HEK293 (cell line): ENCODE data around the gene TM4SF5.

Experiments
- CTCF ChIA-PET: fragments of 350-600 bp; formaldehyde crosslinking; extraction: SDS; loops from one replicate; lab custom pipeline; 2021; ENCODE audit warnings: antibody characterized with exemption; lab: Yijun Ruan, JAX
- POLR2A ChIA-PET: fragments of 300-600 bp; formaldehyde crosslinking; extraction: SDS; loops from one replicate; lab custom pipeline; 2020; ENCODE audit warnings: antibody characterized with exemption, inconsistent platforms; lab: Yijun Ruan, JAX
- H3K27ac ChIP-seq: fragments of 200-500 bp; sonication (Bioruptor generic); 2 replicates; pipeline ENCODE4 v1.5.1; 2014; ENCODE audit warnings: low read depth, low read length, control low read depth, inconsistent platforms; ENCODE audit errors: extremely low read depth
- H3K36me3 ChIP-seq, 2 experiments: fragments of 200-500 bp in 1 of 2; sonication (Bioruptor generic) in 1 of 2; 1 replicate in 1 of 2; 2 replicates in 1 of 2; pipeline ENCODE4 v1.5.1; 2014 to 2017; ENCODE audit warnings: inconsistent platforms in 2 of 2, low read length in 2 of 2; ENCODE audit not compliant: control insufficient read depth in 2 of 2, insufficient read depth in 1 of 2
- H3K4me1 ChIP-seq: fragments of 200-500 bp; sonication (Bioruptor generic); 2 replicates; pipeline ENCODE4 v1.5.1; 2014; ENCODE audit warnings: mild to moderate bottlenecking, low read length, inconsistent platforms; ENCODE audit not compliant: control insufficient read depth, insufficient read depth
- H3K4me3 ChIP-seq: 2 replicates; pipeline ENCODE4 v1.5.1; 2011; ENCODE audit warnings: low read depth, mild to moderate bottlenecking, control low read depth, low read length, moderate library complexity
- H3K9me3 ChIP-seq: fragments of 200-500 bp; sonication (Bioruptor generic); 2 replicates; pipeline ENCODE4 v1.5.1; 2014; ENCODE audit warnings: low read depth, low read length, inconsistent platforms; ENCODE audit not compliant: control insufficient read depth, insufficient read depth
- AEBP2 ChIP-seq: fragments of 450-650 bp; formaldehyde crosslinking; IDR thresholded peaks from 2 replicates; pipeline ENCODE4 v1.5.1; 2016; ENCODE audit warnings: missing biosample characterization, missing genetic modification characterization, borderline replicate concordance
- CTCF ChIP-seq: fragments of 450-650 bp; formaldehyde crosslinking; IDR thresholded peaks from 2 replicates; pipeline ENCODE4 v1.5.1; 2016; ENCODE audit warnings: missing biosample characterization, missing genetic modification characterization
- GLI2 ChIP-seq: fragments of 450-650 bp; formaldehyde crosslinking; IDR thresholded peaks from 2 replicates; pipeline ENCODE4; 2017; ENCODE audit warnings: missing biosample characterization, missing genetic modification characterization, low read depth, borderline replicate concordance
- KLF8 ChIP-seq: fragments of 450-650 bp; formaldehyde crosslinking; IDR thresholded peaks from 2 replicates; pipeline ENCODE4 v1.5.1; 2016; ENCODE audit warnings: missing biosample characterization, missing genetic modification characterization
- PRDM10 ChIP-seq: fragments of 450-650 bp; formaldehyde crosslinking; IDR thresholded peaks from 2 replicates; pipeline ENCODE4 v1.5.1; 2016; ENCODE audit warnings: missing biosample characterization, missing genetic modification characterization
- SP7 ChIP-seq: fragments of 450-650 bp; formaldehyde crosslinking; IDR thresholded peaks from 2 replicates; pipeline ENCODE4 v1.5.1; 2016; ENCODE audit warnings: missing biosample characterization, missing genetic modification characterization
- TCF7L2 ChIP-seq: IDR thresholded peaks from 2 replicates; pipeline ENCODE4 v1.6.1; 2011; ENCODE audit warnings: low read depth, mild to moderate bottlenecking, inconsistent platforms, low read length, moderate library complexity, borderline replicate concordance
- YY1 ChIP-seq: fragments of 450-650 bp; formaldehyde crosslinking; IDR thresholded peaks from 2 replicates; pipeline ENCODE4 v1.5.1; 2018; ENCODE audit warnings: missing biosample characterization, missing genetic modification characterization
- YY2 ChIP-seq: fragments of 450-650 bp; formaldehyde crosslinking; IDR thresholded peaks from 2 replicates; pipeline ENCODE4 v1.5.1; 2016; ENCODE audit warnings: missing biosample characterization, missing genetic modification characterization
- ZBTB8A ChIP-seq: fragments of 450-650 bp; formaldehyde crosslinking; IDR thresholded peaks from 2 replicates; pipeline ENCODE4 v1.5.1; 2016; ENCODE audit warnings: missing biosample characterization, missing genetic modification characterization
- ZFP37 ChIP-seq: fragments of 450-650 bp; formaldehyde crosslinking; IDR thresholded peaks from 2 replicates; pipeline ENCODE4 v1.5.1; 2016; ENCODE audit warnings: missing biosample characterization, missing genetic modification characterization
- ZIC2 ChIP-seq: fragments of 450-650 bp; formaldehyde crosslinking; IDR thresholded peaks from 2 replicates; pipeline ENCODE4 v1.5.1; 2016; ENCODE audit warnings: missing biosample characterization, missing genetic modification characterization
- ZNF19 ChIP-seq: fragments of 450-650 bp; formaldehyde crosslinking; IDR thresholded peaks from 2 replicates; pipeline ENCODE4; 2016; ENCODE audit warnings: missing biosample characterization, missing genetic modification characterization, low read depth
- ZNF239 ChIP-seq: fragments of 450-650 bp; formaldehyde crosslinking; IDR thresholded peaks from 2 replicates; pipeline ENCODE4 v1.5.1; 2016; ENCODE audit warnings: missing biosample characterization, missing genetic modification characterization
- ZNF266 ChIP-seq: fragments of 450-650 bp; formaldehyde crosslinking; IDR thresholded peaks from 2 replicates; pipeline ENCODE4 v1.5.1; 2016; ENCODE audit warnings: missing biosample characterization, missing genetic modification characterization, low read depth
- ZNF449 ChIP-seq: fragments of 450-650 bp; formaldehyde crosslinking; IDR thresholded peaks from 2 replicates; pipeline ENCODE4 v1.5.1; 2017; ENCODE audit warnings: missing biosample characterization, mild to moderate bottlenecking, missing genetic modification characterization, moderate library complexity
- ZNF530 ChIP-seq: fragments of 450-650 bp; formaldehyde crosslinking; IDR thresholded peaks from 2 replicates; pipeline ENCODE4 v1.5.1; 2016; ENCODE audit warnings: low read depth, missing biosample characterization, missing genetic modification characterization
- ZNF580 ChIP-seq: fragments of 450-650 bp; formaldehyde crosslinking; IDR thresholded peaks from 2 replicates; pipeline ENCODE4 v1.5.1; 2016; ENCODE audit warnings: missing biosample characterization, missing genetic modification characterization
- ZNF660 ChIP-seq: fragments of 450-650 bp; IDR thresholded peaks from 2 replicates; pipeline ENCODE4 v1.5.1; 2018; ENCODE audit warnings: missing biosample characterization, mild to moderate bottlenecking, missing genetic modification characterization
- TF ChIP-seq, protein P1 (sequence below): fragments of 450-650 bp; formaldehyde crosslinking; IDR thresholded peaks from 2 replicates; pipeline ENCODE4 v1.5.1; 2016; ENCODE audit warnings: missing biosample characterization, missing genetic modification characterization, low read depth
- TF ChIP-seq, protein P2 (sequence below): fragments of 450-650 bp; formaldehyde crosslinking; optimal IDR thresholded peaks from 2 replicates; pipeline ENCODE3; 2016; ENCODE audit warnings: missing biosample characterization, mild to moderate bottlenecking, missing genetic modification characterization
- TF ChIP-seq, protein P3 (sequence below): fragments of 450-650 bp; formaldehyde crosslinking; IDR thresholded peaks from 2 replicates; pipeline ENCODE4 v1.5.1; 2017; ENCODE audit warnings: missing biosample characterization, missing genetic modification characterization

The TM4SF5 gene

GRCh38 chr17:4806456-4806776 is 34.7 kb downstream of the TM4SF5 start (continued):
- peak; percentile 27; the same call in 1 of the 2 replicates for TF ChIP-seq PRDM10
- TF ChIP-seq, protein P1, sequence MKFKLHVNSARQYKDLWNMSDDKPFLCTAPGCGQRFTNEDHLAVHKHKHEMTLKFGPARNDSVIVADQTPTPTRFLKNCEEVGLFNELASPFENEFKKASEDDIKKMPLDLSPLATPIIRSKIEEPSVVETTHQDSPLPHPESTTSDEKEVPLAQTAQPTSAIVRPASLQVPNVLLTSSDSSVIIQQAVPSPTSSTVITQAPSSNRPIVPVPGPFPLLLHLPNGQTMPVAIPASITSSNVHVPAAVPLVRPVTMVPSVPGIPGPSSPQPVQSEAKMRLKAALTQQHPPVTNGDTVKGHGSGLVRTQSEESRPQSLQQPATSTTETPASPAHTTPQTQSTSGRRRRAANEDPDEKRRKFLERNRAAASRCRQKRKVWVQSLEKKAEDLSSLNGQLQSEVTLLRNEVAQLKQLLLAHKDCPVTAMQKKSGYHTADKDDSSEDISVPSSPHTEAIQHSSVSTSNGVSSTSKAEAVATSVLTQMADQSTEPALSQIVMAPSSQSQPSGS: no peak
- TF ChIP-seq ZNF239 (tag by site-specific recombination): no peak
- TF ChIP-seq AEBP2 (tag by site-specific recombination): no peak

DNA sequence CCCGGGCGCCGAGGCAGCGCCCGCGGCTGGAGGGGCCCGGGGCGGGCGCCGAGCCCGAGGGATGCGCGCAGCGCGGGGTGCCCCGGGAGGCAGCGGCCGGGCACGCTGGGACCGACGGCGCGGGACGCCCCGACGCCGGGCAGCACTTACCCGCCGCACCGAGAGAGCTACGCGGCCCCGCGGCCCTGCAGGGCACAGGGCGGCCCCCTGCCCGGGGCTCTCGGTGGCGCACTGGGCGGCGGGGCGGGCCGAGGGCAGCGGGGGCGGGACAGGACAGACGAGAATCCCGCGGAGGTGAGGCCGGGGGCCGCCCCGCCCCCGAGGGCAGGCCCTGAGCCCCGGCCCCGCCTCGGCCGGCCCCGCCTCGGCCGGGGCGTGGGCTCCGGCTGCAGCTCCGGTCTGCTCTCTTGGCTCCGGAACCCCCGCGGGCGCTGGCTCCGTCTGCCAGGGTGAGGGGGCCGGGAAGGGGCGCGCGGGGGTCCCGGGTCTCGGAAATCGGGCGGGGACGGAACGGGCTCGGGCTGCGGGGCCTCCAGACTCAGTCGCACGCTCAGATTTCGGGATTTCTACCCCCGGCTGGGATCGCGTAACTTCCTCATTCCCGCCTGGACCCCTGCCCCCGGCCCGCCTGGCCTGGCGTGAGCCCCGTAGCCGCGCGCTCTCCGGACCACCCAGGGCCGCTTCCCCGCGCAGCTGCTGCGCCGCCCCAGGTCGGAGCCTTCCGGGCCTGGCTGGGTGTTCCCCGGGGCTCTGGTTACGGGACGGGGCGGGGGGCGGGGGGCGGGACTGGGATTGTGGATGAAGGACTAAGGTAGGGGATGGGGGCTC is 35.3 kb downstream of the TM4SF5 start, which contains the start of gene PLD2:
PLD2 (plus strand) TSS at position 376 of the 828 bp plus-strand sequence. CDS start 621 bp downstream, outside the sequence.
- ChIA-PET CTCF (interaction anchor here (0.6 to 1.4 kb wide), 9 partner anchors 9 to 107 kb away, joined by 3 to 5 read pairs (median 3); no protein-coding TSS in a partner anchor), POLR2A (interaction anchor here (0.6 to 4.4 kb wide), 19 partner anchors 9 to 160 kb away, joined by 3 to 41 read pairs (median 3); partner anchors contain the start of genes ARRB2, CHRNE, MED11 and MINK1)
- Histone ChIP-seq H3K36me3 (peaks cover 0 to 26% of the 10 kb centered on the region in 2 experiments; a peak in 2 of 3 replicates), H3K27ac (peak within 1 kb of the TSS; percentile 64; the same call in 1 of the 2 replicates), H3K9me3 (no peaks in the 10 kb centered on the region), H3K4me1 (no peaks in the 10 kb centered on the region), H3K4me3 (peak within 1 kb of the TSS; percentile 69)
- TF ChIP-seq KLF8 (no peak), ZFP37 (no peak), ZNF19 (no peak), ZIC2 (peak; percentile 35; the same call in 1 of the 2 replicates), ZBTB8A (tag by site-specific recombination) (peak; percentile 27; the same call in 1 of the 2 replicates), YY2 (no peak), GLI2 (no peak), ZNF660 (tag by site-specific recombination) (no peak), CTCF (tag by site-specific recombination) (no peak), SP7 (tag by site-specific recombination) (0 out of 2 replicates have a peak, but pooled peaks have one; percentile 27), TCF7L2 (no peak), YY1 (tag by site-specific recombination) (no peak), ZNF449 (tag by site-specific recombination) (no peak), ZNF580 (tag by site-specific recombination) (no peak), ZNF266 (tag by site-specific recombination) (no peak), ZNF530 (no peak)
- TF ChIP-seq, protein P2, sequence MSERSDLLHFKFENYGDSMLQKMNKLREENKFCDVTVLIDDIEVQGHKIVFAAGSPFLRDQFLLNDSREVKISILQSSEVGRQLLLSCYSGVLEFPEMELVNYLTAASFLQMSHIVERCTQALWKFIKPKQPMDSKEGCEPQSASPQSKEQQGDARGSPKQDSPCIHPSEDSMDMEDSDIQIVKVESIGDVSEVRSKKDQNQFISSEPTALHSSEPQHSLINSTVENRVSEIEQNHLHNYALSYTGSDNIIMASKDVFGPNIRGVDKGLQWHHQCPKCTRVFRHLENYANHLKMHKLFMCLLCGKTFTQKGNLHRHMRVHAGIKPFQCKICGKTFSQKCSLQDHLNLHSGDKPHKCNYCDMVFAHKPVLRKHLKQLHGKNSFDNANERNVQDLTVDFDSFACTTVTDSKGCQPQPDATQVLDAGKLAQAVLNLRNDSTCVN: peak; percentile 61
- TF ChIP-seq, protein P3, sequence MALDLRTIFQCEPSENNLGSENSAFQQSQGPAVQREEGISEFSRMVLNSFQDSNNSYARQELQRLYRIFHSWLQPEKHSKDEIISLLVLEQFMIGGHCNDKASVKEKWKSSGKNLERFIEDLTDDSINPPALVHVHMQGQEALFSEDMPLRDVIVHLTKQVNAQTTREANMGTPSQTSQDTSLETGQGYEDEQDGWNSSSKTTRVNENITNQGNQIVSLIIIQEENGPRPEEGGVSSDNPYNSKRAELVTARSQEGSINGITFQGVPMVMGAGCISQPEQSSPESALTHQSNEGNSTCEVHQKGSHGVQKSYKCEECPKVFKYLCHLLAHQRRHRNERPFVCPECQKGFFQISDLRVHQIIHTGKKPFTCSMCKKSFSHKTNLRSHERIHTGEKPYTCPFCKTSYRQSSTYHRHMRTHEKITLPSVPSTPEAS (tag by site-specific recombination): no peak
